Calu3 (cell line): Measurements from ENCODE around the gene SF1. TPM values are rescaled to one million over a fixed set of nuclear protein-coding genes. Genes with fewer than 3 reads are reported as not detected.

ENCODE experiments used
- BruUV-seq: library from RNA; stranded (reverse); fragments of 400-500 nt; replicated peaks from 2 replicates; lab custom pipeline; 2021; lab: Mats Ljungman, UMichigan
- CTCF ChIA-PET: fragments of 300-600 bp; sonication (Branson Sonifier 250); formaldehyde crosslinking; loops from one replicate; lab custom pipeline; 2022; ENCODE audit warnings: antibody characterized with exemption; lab: Charles Lee
- DNase-seq: peaks from one replicate; pipeline ENCODE4 v3.0.0; 2022
- H3K27ac Mint-ChIP-seq: one replicate; pipeline ENCODE4 v1.8.0; 2022; ENCODE audit warnings: mixed read lengths; ENCODE audit not compliant: unreplicated experiment
- H3K27me3 Mint-ChIP-seq: one replicate; pipeline ENCODE4 v1.8.0; 2022; ENCODE audit warnings: mixed read lengths; ENCODE audit not compliant: unreplicated experiment
- H3K36me3 Mint-ChIP-seq: one replicate; pipeline ENCODE4 v1.8.0; 2022; ENCODE audit warnings: mild to moderate bottlenecking, moderate library complexity, mixed read lengths; ENCODE audit not compliant: insufficient read depth, unreplicated experiment
- H3K4me1 Mint-ChIP-seq: one replicate; pipeline ENCODE4 v1.8.0; 2022; ENCODE audit warnings: mild to moderate bottlenecking, low read depth, mixed read lengths; ENCODE audit not compliant: unreplicated experiment
- H3K4me3 Mint-ChIP-seq: one replicate; pipeline ENCODE4 v1.8.0; 2022; ENCODE audit warnings: mild to moderate bottlenecking, low read depth, moderate library complexity, mixed read lengths; ENCODE audit not compliant: unreplicated experiment
- H3K9me3 Mint-ChIP-seq: one replicate; pipeline ENCODE4 v1.8.0; 2022; ENCODE audit warnings: low read depth, mixed read lengths; ENCODE audit not compliant: unreplicated experiment
- intact Hi-C: fragments of 100-400 bp; cut with micrococcal nuclease; formaldehyde crosslinking; loops from one replicate; pipeline ENCODE4 v1.10.0; 2022; ENCODE audit not compliant: unreplicated experiment
- total RNA-seq: library from RNA; stranded (reverse); gene quantifications from 2 replicates; pipeline ENCODE4 v1.2.3, GENCODE V29; 2022
- TF ChIP-seq, protein P1 (sequence below): fragments of 200-600 bp; IDR thresholded peaks from one replicate; pipeline ENCODE4 v1.8.0; 2022; ENCODE audit warnings: antibody characterized with exemption; ENCODE audit not compliant: unreplicated experiment

SF1 gene
- total RNA-seq, 1 experiment from 2014 or later = 312 TPM

DNA sequence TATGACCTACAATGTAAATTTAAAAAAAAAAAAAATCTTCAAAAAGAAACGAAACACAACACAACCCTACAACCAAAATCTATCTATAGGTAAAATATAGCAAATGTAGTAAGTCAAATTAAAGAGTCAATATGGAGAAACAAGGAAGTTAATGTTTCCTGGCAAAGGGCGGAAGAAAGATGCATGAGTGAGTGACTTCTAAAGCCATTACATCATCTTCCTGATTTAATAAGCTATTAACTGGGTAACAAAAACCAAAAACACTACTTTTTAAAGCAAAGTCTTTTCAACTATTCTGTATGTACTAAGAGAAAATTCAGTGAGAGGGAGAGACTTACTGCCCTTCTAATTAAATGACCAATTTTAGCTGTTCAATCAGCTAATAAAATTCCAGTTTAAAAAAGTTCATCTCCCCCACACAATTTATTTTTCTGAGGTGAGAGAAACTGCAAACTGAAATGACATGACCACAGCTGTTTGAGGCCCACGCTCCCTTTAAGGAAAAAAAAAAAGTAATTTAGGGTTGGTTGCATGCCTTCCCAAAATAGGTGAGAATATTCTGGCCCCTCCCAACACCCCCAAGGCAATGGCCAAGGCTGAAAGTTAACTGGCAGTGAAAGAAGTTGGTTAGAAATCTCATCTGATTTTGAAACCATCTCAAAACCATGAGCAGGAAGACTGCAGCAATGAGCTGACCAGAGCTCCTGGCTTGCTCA is 5.9 kb downstream of the SF1 start:
- BruUV-seq = no TSS peak
- Mint-ChIP-seq H3K27me3 (no peaks in the 10 kb centered on the region), H3K36me3 (peaks cover 98% of the 10 kb centered on the region), H3K4me3 (no peak overlapping the region), H3K27ac (no peak overlapping the region), H3K9me3 (no peaks in the 10 kb centered on the region), H3K4me1 (peaks cover 40% of the 10 kb centered on the region)
- no peak for DNase-seq
- intact Hi-C loops = no loop called here
- TF ChIP-seq, protein P1, sequence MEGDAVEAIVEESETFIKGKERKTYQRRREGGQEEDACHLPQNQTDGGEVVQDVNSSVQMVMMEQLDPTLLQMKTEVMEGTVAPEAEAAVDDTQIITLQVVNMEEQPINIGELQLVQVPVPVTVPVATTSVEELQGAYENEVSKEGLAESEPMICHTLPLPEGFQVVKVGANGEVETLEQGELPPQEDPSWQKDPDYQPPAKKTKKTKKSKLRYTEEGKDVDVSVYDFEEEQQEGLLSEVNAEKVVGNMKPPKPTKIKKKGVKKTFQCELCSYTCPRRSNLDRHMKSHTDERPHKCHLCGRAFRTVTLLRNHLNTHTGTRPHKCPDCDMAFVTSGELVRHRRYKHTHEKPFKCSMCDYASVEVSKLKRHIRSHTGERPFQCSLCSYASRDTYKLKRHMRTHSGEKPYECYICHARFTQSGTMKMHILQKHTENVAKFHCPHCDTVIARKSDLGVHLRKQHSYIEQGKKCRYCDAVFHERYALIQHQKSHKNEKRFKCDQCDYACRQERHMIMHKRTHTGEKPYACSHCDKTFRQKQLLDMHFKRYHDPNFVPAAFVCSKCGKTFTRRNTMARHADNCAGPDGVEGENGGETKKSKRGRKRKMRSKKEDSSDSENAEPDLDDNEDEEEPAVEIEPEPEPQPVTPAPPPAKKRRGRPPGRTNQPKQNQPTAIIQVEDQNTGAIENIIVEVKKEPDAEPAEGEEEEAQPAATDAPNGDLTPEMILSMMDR = no peak
- CTCF ChIA-PET = interaction anchor here (0.7 kb wide), 1 partner anchor 76 kb away, joined by 3 read pairs; no protein-coding TSS in a partner anchor

DNA sequence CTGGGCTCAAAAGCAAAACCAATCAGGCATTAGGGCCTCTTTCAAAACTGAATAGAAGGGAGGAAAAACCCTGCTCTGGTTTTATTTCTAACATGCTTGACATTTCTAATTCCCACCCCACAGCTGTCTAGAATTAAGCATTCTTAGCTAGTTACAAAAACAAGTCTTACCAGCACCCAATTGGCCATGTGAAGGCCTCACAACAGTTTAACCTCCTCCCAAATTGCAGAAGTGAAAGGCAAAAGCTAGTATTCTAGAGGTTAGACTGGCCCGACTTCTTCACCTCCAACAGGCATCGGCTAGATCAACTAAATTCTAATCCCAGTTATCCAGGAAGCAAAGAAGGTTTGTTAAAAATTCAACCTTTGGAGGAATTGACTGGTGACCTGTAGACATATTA is 6.5 kb downstream of the SF1 start:
- BruUV-seq = no TSS peak
- Mint-ChIP-seq H3K4me1 (peaks cover 39% of the 10 kb centered on the region), H3K9me3 (no peaks in the 10 kb centered on the region), H3K36me3 (peaks cover 98% of the 10 kb centered on the region), H3K27me3 (no peaks in the 10 kb centered on the region), H3K4me3 (no peak overlapping the region), H3K27ac (no peak overlapping the region)
- TF ChIP-seq, protein P1 = no peak
- CTCF ChIA-PET = interaction anchor here (0.7 kb wide), 1 partner anchor 77 kb away, joined by 3 read pairs; no protein-coding TSS in a partner anchor
- intact Hi-C loops = no loop called here
- DNase-seq = no peak

DNA sequence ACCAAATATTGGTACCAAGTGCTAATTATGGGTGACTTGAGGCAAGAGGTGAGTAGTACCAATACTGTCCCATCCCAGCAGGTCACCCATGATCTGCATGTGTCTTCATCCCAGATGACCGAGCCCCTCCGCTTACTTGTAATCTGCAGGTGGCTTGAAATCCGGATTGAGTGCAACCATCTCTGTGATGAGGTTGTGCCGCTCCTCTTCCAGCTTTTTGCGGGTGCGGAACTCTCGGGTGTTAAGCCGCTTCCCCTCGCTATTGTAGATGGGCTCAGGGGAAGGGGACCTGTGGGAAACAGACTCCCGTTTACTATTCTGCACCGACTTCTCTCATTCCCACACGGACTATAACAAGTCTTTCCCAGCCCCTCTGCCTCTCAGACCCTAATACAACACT is 8.2 kb downstream of the SF1 start:
- no TSS peak for BruUV-seq
- CTCF ChIA-PET = no interaction called here
- Mint-ChIP-seq H3K27me3 (no peaks in the 10 kb centered on the region), H3K27ac (no peak overlapping the region), H3K4me3 (no peak overlapping the region), H3K4me1 (peaks cover 26% of the 10 kb centered on the region), H3K9me3 (no peaks in the 10 kb centered on the region), H3K36me3 (peaks cover 98% of the 10 kb centered on the region)
- DNase-seq = no peak
- TF ChIP-seq, protein P1 = no peak
- intact Hi-C loops = no loop called here

DNA sequence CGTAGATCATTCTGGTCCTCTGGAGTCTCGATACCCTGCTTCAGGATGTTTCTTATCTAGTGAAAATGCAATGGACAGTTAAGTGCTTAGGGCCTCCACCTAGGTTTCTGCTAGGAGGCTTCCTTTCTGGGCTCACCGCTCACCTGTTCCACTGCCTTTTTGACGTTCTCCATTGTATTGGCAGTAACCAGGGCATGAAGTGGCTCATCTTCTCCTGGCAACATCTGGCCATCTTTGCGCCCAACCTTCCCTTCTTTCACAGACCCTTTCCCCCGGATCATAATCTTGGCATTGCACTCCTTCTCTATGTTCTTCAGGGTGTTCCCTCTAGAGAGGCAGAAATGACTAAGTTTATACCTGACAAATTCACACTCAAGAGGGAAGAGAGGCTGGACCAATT is 9.1 kb downstream of the SF1 start:
- TF ChIP-seq, protein P1 = no peak
- DNase-seq = no peak
- BruUV-seq = no TSS peak
- Mint-ChIP-seq H3K4me3 (no peak overlapping the region), H3K36me3 (peaks cover 98% of the 10 kb centered on the region), H3K9me3 (no peaks in the 10 kb centered on the region), H3K4me1 (peaks cover 28% of the 10 kb centered on the region), H3K27me3 (no peaks in the 10 kb centered on the region), H3K27ac (no peak overlapping the region)
- intact Hi-C loops = no loop called here
- CTCF ChIA-PET = no interaction called here
